HepG2 (cell line): ENCODE results near the gene PRR22.

ENCODE experiments used
- AHR ChIP-seq: IDR thresholded peaks from 2 replicates; pipeline ENCODE4 v1.6.1; 2018; ENCODE audit warnings: missing genetic modification reagents, missing compliant biosample characterization
- CSRNP2 ChIP-seq: sonication (generic); formaldehyde crosslinking; conservative IDR thresholded peaks from 2 replicates; pipeline ENCODE4 v1.8.0; 2022; ENCODE audit warnings: low read depth, missing genetic modification reagents
- CTCF ChIP-seq: sonication (generic); formaldehyde crosslinking; IDR thresholded peaks from 2 replicates; pipeline ENCODE4 v1.5.0; 2020; ENCODE audit warnings: mild to moderate bottlenecking, missing genetic modification reagents, moderate library complexity
- KLF11 ChIP-seq: IDR thresholded peaks from 2 replicates; pipeline ENCODE4 v1.6.1; 2016; ENCODE audit warnings: missing compliant biosample characterization
- SIN3B ChIP-seq: fragments of 150-350 bp; IDR thresholded peaks from 2 replicates; pipeline ENCODE4 v1.6.1; 2014; ENCODE audit warnings: low read length
- ZNF879 ChIP-seq: sonication (generic); formaldehyde crosslinking; IDR thresholded peaks from 2 replicates; pipeline ENCODE4 v1.8.1; 2023; ENCODE audit warnings: missing genetic modification reagents

- TF ChIP-seq AHR (no peak), SIN3B (no peak), CSRNP2 (CRISPR knock-in tag) (no peak), ZNF879 (no peak), KLF11 (no peak), CTCF (CRISPR knock-in tag) (no peak)
These were observed 2.3 kb upstream of the PRR22 start for GRCh38 chr19:5786593-5787408.
